Endothelial cell of hepatic sinusoid (primary cell): Measurements from ENCODE around the gene LAMTOR1.

Experiments
- in situ Hi-C: cut with HindIII; loops from 2 replicates; pipeline ENCODE4 v1.10.0; 2017; ENCODE audit warnings: low sequenced_read_pairs

Gene LAMTOR1

DNA sequence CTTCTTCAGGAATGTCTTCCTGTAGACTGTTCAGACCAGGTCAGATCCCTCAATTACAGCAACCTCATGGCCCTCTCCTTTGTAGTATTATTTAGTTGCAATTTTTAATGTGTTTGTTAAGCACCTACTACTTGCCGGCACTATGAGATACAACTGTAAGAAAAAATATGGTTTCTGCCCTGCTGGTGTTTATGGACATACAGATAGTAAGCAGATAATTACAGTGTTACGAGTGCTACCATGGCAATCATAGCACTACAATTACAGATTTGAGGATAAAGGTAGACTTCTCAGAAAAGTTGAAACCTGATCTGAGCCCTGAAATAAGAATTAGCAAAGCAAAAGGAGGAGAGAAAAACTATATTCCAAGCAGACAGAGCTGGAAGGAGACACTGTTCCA lies 19.7 kb downstream of the LAMTOR1 start:
- in situ Hi-C loops: no loop called here

DNA sequence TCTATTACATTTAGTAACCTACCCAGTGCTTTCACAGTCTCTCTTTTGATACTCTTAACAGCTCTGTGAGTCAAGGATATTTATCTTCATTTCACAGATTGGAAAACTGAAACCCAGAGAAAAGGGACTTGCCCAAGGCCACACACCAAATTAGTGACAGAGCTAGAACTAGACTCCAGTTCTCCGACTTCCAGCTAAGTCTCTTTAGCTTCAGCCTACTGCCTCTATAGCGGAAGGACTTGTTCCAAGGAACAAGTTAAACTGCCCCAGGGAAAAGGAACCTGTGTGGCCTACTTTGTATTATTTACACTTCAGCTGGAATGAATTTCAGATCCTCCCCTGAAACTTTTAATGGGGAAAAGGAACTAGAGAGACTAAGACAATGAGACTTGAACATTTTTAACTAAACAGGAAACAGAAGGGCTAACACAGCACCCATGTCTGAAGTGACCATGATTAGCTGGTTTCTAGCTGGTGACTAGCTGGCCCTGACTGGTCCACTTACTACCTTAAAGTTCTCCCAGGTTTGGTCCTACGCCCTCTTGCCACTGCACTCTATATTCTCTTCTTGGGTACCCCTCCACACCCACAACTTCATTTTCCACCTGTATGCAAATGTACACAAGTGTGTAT lies 21.2 kb downstream of the LAMTOR1 start:
- in situ Hi-C loops: no loop called here

DNA sequence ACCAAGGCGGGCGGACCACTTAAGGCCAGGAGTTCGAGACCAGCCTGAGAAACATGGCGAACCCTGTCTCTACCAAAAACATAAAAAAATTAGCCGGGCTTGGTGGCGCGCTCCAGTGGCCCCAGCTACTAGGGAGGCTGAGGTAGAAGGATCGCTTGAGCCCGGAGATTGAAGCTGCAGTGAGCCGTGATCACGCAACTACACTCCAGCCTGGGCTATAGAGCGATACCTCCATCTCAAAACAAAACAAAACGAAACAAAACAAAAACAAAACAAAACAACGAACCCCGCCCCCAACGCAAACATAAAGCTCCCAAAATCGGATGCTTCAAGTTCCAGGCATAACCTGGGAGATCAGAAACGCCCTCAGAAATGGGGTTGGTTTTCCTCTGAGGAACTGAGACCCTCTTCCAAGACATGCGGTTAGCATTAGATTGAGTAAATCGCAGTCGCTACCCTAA lies 21.9 kb downstream of the LAMTOR1 start:
- in situ Hi-C loops: no loop called here

GRCh38 chr11:72080326-72081183 lies 22.5 kb downstream of the LAMTOR1 start, which contains the start of the genes LRRC51 and NUMA1:
Gene LRRC51, plus strand, starts transcription at chr11:72080850. Its CDS starts 8,234 bp downstream, at chr11:72089084.
Gene NUMA1, minus strand, starts transcription at chr11:72080542. Its CDS starts 44,599 bp downstream, at chr11:72035943.
- in situ Hi-C loops: no loop called here

- in situ Hi-C loops: no loop called here
Measured at GRCh38 chr11:72079819-72080325, 23.2 kb downstream of the LAMTOR1 start.

- in situ Hi-C loops: no loop called here
Measured at GRCh38 chr11:72078477-72078876, 24.6 kb downstream of the LAMTOR1 start.

- in situ Hi-C loops: no loop called here
Measured at GRCh38 chr11:72075756-72076155, 27.3 kb downstream of the LAMTOR1 start.

- in situ Hi-C loops: no loop called here
Measured at GRCh38 chr11:72075109-72075508, 28.0 kb downstream of the LAMTOR1 start.

DNA sequence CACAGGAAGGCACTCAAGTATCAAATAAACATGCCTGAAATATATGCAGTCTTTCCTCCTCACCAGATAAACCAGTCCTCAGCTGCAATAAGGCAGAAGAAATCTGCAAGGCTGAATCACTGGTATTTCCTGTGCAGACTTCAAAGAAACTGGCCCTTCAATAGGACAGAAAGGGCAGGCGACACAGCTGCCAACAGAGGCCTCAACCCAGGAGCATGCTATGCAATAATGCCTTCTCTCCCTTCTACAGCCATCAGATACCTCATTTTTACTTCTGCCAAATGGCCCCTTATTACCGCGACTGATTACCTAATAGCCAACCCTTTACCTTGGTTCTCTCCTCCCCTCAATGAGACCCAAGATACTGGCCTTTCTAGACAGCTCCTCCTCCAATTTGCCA lies 30.7 kb downstream of the LAMTOR1 start:
- in situ Hi-C loops: no loop called here

GRCh38 chr11:72070491-72070890 lies 32.6 kb downstream of the LAMTOR1 start:
- in situ Hi-C loops: no loop called here

- in situ Hi-C loops: no loop called here
Measured at GRCh38 chr11:72069787-72070251, 33.3 kb downstream of the LAMTOR1 start.

DNA sequence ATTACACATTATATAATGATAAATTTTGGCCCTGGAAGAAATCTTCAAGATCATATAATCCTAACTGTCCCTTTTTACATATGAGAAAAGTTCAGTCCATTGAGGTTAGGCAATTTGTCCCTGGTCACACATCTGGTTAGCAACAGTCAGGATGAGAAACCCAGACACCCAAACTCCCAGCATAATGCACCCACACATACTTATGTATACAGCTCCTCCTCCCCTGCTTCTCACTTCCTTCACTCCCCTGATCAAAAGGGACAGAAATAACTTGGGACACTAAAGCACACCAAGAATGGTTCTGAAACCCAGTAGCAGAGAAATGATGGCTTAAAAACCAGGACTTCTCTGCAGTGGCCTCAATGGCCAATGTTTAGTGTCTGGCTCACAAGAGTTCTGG lies 33.9 kb downstream of the LAMTOR1 start:
- in situ Hi-C loops: no loop called here

DNA sequence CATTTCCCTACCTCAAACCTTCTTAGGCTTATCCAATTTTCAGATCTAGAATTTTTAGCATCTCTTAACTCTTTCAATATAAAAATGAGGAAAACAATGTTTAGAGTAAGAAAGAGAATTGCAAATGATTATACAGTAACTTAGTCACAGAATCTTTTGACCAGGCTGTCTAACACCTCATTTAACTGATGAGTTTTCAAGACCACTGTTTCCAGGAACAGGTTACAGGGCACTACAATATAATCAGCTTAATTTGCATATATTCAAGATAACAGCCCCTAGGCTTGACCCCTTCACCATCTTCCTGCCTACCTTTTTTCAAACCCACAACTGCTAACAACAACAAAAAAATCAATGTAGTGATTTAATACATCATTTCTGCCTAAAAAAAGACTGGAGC lies 35.4 kb downstream of the LAMTOR1 start:
- in situ Hi-C loops: no loop called here

DNA sequence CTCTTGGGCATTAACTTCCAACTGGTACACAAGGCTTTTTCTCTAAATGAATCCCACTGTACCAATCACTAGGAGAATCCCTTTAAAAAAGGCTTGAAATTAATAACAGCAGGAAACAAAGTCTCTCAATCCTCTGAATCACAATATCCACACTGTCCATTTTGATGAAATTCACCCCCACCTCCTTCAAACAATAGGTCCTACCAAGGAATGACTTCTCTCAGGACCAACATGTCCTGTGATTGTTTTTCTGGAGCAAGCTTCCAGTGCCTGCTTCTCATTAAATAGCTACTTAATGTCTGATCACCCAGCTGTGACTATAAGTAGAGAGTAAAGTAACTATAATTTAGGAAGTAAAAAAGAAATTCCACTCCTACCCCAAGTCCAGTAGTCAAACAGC lies 35.8 kb downstream of the LAMTOR1 start:
- in situ Hi-C loops: no loop called here

GRCh38 chr11:72066855-72067254 lies 36.2 kb downstream of the LAMTOR1 start:
- in situ Hi-C loops: no loop called here

DNA sequence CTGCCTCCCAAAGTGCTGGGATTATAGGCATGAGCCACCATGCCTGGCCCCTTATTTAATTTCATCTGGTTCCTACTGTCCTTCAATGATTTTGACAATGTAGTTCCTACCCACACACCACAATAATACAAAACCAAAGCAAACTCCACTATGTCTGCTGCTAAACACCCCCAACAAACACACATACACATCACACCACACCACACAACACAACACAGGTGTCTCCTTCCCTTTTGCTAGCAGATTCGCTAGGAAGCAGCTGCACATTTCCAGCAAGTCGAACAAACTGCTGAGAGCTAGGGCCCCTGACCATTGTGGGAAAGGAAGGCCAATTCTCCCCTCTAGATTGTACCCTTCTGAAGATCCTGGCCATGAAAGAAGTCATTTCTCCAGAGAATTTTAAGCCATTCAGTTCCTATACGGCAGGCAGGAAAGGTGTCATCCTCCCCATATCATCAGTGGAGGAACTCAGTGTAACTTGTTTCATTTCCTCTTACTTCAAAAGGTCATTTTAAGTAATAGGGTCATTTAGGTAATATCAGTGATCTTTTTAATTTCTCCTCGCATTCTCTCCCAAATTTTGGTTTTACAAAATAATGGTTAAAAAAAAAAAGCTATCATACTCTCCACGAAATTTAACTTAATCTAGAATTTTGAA lies 41.2 kb downstream of the LAMTOR1 start:
- in situ Hi-C loops: no loop called here

DNA sequence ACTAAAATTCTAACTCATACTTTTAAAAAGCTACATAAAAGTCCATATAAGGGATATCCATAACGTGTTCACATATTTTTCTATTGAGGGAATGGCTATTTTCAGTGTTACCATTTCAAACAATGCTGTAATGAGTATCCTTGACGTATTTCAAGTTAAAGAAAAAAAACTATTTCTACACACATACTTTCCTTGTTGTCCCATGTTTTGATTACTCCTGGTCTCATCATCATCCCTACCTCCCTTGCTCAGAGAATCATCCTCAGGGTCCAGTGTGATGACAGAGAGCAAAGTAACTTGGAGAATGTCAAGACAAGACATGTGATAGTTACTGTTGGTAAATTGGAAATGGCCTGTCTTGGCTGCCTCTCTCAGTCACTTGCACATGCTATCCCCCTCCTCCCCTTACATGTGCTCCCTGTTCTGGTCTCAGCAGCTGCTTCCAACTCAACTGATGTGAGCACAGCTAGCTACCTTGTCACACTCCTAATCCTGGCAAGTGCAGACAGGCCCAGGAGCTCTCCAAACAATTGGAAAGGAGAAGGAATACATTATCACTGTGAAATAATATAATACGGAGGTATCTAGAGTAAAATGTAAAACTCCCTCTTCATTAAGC lies 44.6 kb downstream of the LAMTOR1 start:
- in situ Hi-C loops: no loop called here

DNA sequence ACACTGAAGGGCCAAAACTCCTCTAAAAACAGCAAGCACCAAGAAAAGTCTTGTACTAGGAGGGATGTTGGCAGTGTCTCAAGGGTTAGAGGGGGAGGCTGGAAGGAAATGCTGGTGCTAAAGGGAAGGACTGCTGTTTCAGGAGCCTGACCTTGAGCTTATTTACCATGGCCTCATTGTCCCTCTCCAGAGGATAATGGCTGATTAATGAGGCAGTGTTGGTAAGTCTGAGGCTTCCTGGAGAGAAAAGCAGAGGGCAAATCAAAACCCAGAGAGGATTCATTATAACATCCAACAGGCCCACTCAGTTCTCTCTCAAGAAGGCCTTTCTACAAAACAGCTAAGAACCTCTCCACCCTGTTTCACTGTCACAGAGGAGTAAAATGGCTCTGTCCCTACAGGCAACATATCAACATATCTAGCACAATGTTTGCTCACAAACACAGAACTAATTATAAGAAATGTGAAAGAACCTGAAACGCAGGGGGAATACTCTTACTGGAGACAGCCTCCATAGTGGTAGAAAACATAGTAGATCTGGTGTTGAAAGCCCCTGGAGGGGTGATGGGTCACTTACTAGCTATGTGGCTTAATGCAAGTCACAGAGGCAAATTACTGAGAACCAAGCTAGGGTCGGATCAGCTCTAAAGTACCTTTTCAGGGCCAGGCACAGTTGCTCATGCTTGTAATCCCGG lies 54.2 kb downstream of the LAMTOR1 start:
- in situ Hi-C loops: no loop called here
